Measurements from ENCODE around the gene STX11. TPM values are rescaled to one million over a fixed set of nuclear protein-coding genes. Genes with fewer than 3 reads are reported as not detected.

STX11 gene
- total and polyA plus RNA-seq, 8 donors = 2.2 to 11.7 (median 2.6) TPM; not detected in 1

DNA sequence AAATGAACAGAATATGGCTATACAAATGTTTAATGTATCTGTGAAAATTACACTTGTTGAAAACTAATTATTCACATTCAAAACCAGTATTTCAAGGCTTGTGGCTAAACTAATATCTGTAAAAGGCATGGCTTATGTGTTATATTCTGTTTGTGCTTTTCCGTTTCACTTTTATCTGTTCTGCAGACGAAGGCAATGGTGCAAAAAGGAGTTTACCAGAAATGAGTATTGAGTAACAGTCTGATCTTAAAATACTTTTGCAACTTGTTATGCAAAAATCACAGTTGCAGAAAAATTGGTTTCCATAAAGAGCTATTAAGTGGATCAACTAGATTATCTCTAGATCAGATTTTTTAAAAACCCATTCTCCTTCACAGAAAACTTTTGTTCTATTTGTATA lies 9.4 kb upstream of the STX11 start:
- DNase-seq = no peak
- TF ChIP-seq, protein P1, sequence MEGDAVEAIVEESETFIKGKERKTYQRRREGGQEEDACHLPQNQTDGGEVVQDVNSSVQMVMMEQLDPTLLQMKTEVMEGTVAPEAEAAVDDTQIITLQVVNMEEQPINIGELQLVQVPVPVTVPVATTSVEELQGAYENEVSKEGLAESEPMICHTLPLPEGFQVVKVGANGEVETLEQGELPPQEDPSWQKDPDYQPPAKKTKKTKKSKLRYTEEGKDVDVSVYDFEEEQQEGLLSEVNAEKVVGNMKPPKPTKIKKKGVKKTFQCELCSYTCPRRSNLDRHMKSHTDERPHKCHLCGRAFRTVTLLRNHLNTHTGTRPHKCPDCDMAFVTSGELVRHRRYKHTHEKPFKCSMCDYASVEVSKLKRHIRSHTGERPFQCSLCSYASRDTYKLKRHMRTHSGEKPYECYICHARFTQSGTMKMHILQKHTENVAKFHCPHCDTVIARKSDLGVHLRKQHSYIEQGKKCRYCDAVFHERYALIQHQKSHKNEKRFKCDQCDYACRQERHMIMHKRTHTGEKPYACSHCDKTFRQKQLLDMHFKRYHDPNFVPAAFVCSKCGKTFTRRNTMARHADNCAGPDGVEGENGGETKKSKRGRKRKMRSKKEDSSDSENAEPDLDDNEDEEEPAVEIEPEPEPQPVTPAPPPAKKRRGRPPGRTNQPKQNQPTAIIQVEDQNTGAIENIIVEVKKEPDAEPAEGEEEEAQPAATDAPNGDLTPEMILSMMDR (IDR thresholded peaks at IDR 0.05) = no peak
- H3K4me3 ChIP-seq = peak overlapping the region in 1 of 4 donors; percentile 13
- H3K27ac ChIP-seq = peak overlapping the region in 1 of 5 donors; percentile 60
- no peaks in the 10 kb centered on the region for H3K4me1 ChIP-seq
- H3K9me3 ChIP-seq = peaks cover 0 to 3% (median 0%) of the 10 kb centered on the region in 4 donors
- H3K27me3 ChIP-seq = no peaks in the 10 kb centered on the region
- 71 to 79% (median 73%) methylated on average over 2 of the region's 2 CpGs for WGBS, 5 donors
- no peaks in the 10 kb centered on the region for H3K36me3 ChIP-seq
- intact Hi-C loops (cut with DNase I; ENCODE audit: low total_unique reads) = no loop called here

DNA sequence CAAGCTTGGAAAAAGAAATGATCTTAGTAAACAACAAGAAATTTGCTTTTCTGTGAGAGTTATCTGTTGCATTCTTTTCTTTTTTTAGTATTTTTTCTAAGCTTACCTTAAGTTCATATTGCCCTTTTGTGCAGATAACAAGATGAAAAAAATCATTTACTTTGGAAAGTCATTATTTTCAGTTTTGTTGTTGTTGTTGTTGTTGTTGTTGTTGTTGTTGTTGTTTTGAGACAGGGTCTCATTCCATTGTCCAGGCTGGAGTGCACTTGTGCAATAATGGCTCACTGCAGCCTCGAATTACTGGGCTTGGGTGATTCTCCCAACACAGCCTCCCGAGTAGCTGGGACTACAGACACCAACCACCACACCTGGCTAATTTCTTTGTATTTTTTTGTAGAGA lies 8.8 kb upstream of the STX11 start:
- H3K9me3 ChIP-seq = peaks cover 0 to 3% (median 0%) of the 10 kb centered on the region in 4 donors
- H3K27ac ChIP-seq = no peak overlapping the region
- DNase-seq = no peak
- no peaks in the 10 kb centered on the region for H3K36me3 ChIP-seq
- H3K4me3 ChIP-seq = no peak overlapping the region
- TF ChIP-seq POLR2A (IDR thresholded peaks at IDR 0.05) = no peak
- TF ChIP-seq, protein P1 (IDR thresholded peaks at IDR 0.05) = no peak
- TF ChIP-seq EP300 (IDR thresholded peaks at IDR 0.05) = no peak
- TF ChIP-seq POLR2AphosphoS5 (IDR thresholded peaks at IDR 0.05) = no peak
- intact Hi-C loops (cut with DNase I; ENCODE audit: low total_unique reads) = no loop called here
- no peaks in the 10 kb centered on the region for H3K4me1 ChIP-seq
- no peaks in the 10 kb centered on the region for H3K27me3 ChIP-seq
- 61 to 83% (median 81%) methylated on average over 2 of the region's 2 CpGs for WGBS, 5 donors

DNA sequence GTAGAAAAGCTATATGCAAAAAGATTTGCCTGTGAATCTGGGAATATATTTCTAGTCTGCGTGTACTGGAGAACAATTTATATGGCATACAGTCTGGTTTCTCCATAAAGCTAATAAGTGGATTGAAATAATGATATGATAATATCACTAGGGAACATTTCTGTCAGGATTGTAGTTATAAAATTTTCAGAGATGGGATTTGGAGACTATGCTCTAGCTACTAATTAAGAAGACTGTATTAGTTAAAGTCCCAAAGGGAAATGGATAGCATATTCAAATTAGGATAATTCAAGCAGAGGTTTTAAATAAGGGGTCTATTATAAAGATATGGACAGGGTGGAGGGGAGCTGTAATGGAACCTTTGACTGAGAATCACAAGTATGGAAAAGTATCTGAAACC lies 7.2 kb upstream of the STX11 start:
- Histone ChIP-seq H3K27ac (no peak overlapping the region), H3K27me3 (no peaks in the 10 kb centered on the region), H3K36me3 (no peaks in the 10 kb centered on the region), H3K4me3 (no peak overlapping the region), H3K4me1 (no peaks in the 10 kb centered on the region), H3K9me3 (peaks cover 0 to 3% (median 0%) of the 10 kb centered on the region in 4 donors)
- no peak for DNase-seq
- no peak for TF ChIP-seq EP300 (IDR thresholded peaks at IDR 0.05)
- TF ChIP-seq POLR2A (IDR thresholded peaks at IDR 0.05) = no peak
- no peak for TF ChIP-seq POLR2AphosphoS5 (IDR thresholded peaks at IDR 0.05)
- TF ChIP-seq, protein P1 (IDR thresholded peaks at IDR 0.05) = no peak
- WGBS, 5 donors = 94 to 100% (median 100%) methylated on average over 1 of the region's 1 CpG
- intact Hi-C loops (cut with DNase I; ENCODE audit: low total_unique reads) = no loop called here

DNA sequence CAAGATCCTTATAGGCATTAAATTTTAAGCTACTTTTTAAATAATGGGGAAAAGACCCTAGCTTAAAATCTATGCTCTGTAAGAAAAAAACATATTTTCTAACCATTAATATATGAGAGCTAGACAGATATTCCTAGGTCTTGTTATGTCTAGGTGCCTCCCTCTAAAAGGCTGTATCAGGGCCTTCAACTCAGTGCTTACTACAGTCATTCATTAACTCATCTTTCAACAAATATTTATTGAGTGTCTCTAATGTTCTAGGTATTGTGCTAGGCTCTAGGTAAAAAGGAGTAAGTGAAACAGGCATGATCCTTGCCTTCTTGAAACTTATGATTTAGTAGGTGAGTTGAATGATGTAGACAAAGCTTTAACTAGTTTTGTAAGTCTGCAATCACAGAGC lies 6.4 kb upstream of the STX11 start:
- H3K4me3 ChIP-seq = no peak overlapping the region
- DNase-seq = no peak
- intact Hi-C loops (cut with DNase I; ENCODE audit: low total_unique reads) = no loop called here
- H3K4me1 ChIP-seq = no peaks in the 10 kb centered on the region
- no peaks in the 10 kb centered on the region for H3K36me3 ChIP-seq
- no peaks in the 10 kb centered on the region for H3K27me3 ChIP-seq
- H3K9me3 ChIP-seq = peaks cover 0 to 3% (median 0%) of the 10 kb centered on the region in 4 donors
- no peak for TF ChIP-seq EP300 (IDR thresholded peaks at IDR 0.05)
- H3K27ac ChIP-seq = no peak overlapping the region

DNA sequence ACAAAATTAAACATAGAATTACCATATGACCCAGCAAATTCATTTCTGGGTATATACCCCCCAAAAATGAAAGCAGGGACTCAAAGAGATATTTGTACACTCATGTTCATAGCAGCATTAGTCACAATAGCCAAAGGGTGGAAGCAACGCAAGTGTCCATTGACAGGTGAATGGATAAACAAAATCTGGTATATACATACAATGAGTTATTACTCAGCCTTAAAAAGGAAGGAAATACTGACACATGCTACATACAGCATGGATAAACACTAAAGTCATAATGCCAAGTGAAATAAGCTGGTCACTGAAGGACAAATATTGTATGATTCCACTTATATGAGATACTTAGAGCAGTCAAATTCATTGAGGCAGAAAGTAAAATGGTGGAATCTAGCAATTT lies 5.3 kb upstream of the STX11 start:
- H3K27ac ChIP-seq = no peak overlapping the region
- TF ChIP-seq POLR2A (IDR thresholded peaks at IDR 0.05) = no peak
- TF ChIP-seq, protein P1 (IDR thresholded peaks at IDR 0.05) = no peak
- no peak for TF ChIP-seq EP300 (IDR thresholded peaks at IDR 0.05)
- TF ChIP-seq POLR2AphosphoS5 (IDR thresholded peaks at IDR 0.05) = no peak
- H3K36me3 ChIP-seq = no peaks in the 10 kb centered on the region
- no peak for DNase-seq
- H3K4me1 ChIP-seq = peaks cover 0 to 7% (median 7%) of the 10 kb centered on the region in 4 donors
- H3K9me3 ChIP-seq = peaks cover 0 to 3% (median 0%) of the 10 kb centered on the region in 4 donors
- WGBS, 5 donors = 70 to 95% (median 84%) methylated on average over 1 of the region's 1 CpG
- peaks cover 0 to 7% (median 4%) of the 10 kb centered on the region in 3 donors for H3K27me3 ChIP-seq
- no peak overlapping the region for H3K4me3 ChIP-seq
- intact Hi-C loops (cut with DNase I; ENCODE audit: low total_unique reads) = no loop called here

Measured in stomach (tissue), 9 donors.